Kidney epithelial cell (primary cell): ENCODE data around the gene NT5DC3. TPM values are rescaled to one million over a fixed set of nuclear protein-coding genes. Genes with fewer than 3 reads are reported as not detected.

Experiments
- DNase-seq: peaks from one replicate; pipeline ENCODE4 v3.0.0-alpha.2; 2010; ENCODE audit warnings: low read depth
- H3K27me3 ChIP-seq: 2 replicates; pipeline ENCODE4 v1.6.0; 2011; ENCODE audit warnings: low read length; ENCODE audit not compliant: control insufficient read depth, insufficient read depth
- H3K36me3 ChIP-seq: 2 replicates; pipeline ENCODE4 v1.5.1; 2011; ENCODE audit warnings: low read length; ENCODE audit not compliant: control insufficient read depth, insufficient read depth
- H3K4me3 ChIP-seq: 2 replicates; pipeline ENCODE4 v1.5.1; 2011; ENCODE audit warnings: low read depth, mild to moderate bottlenecking, control low read depth, low read length
- total RNA-seq: library from RNA; depleted of rRNA; stranded (reverse); fragments of >200 nt; gene quantifications from 2 replicates; pipeline ENCODE4 v1.2.3, GENCODE V29; 2015
- TF ChIP-seq, protein P1 (sequence below): IDR thresholded peaks from 2 replicates; pipeline ENCODE4 v1.5.1; 2011; ENCODE audit warnings: mild to moderate bottlenecking, moderate library complexity, low read length, control low read depth, inconsistent platforms; ENCODE audit not compliant: insufficient read depth, poor library complexity, severe bottlenecking

The NT5DC3 gene
- total RNA-seq, 1 donor from 2014 or later, result 17.0 TPM

DNA sequence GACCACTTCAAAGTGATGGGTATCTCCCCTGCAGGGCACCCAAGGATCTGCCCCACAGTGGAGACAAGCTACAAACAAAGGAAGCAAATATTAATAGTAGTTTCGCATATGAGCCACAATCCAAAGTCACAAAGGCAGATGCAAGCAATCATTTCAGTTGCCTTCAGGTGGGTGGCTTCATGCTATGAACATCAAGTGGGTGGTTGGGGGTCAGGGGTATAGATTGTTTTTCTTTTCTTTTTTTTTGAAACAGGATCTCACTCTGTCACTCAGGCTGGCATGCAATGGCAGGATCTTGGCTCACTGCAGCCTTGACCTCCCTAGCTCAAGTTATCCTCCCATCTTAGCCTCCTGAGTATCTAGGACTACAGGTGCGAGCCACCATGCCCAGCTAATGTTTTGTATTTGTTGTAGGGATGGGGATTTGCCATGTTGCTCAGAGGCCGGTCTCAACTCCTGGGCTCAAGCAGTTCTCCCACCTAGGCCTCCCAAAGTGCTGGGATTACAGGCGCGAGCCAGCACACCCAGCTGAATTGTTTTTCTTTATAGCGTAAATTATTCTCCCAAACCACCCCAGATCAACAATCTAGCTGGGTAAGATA lies 13.4 kb upstream of the NT5DC3 start:
- no peak for DNase-seq
- TF ChIP-seq, protein P1, sequence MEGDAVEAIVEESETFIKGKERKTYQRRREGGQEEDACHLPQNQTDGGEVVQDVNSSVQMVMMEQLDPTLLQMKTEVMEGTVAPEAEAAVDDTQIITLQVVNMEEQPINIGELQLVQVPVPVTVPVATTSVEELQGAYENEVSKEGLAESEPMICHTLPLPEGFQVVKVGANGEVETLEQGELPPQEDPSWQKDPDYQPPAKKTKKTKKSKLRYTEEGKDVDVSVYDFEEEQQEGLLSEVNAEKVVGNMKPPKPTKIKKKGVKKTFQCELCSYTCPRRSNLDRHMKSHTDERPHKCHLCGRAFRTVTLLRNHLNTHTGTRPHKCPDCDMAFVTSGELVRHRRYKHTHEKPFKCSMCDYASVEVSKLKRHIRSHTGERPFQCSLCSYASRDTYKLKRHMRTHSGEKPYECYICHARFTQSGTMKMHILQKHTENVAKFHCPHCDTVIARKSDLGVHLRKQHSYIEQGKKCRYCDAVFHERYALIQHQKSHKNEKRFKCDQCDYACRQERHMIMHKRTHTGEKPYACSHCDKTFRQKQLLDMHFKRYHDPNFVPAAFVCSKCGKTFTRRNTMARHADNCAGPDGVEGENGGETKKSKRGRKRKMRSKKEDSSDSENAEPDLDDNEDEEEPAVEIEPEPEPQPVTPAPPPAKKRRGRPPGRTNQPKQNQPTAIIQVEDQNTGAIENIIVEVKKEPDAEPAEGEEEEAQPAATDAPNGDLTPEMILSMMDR, result no peak
- no peaks in the 10 kb centered on the region for H3K27me3 ChIP-seq
- no peaks in the 10 kb centered on the region for H3K36me3 ChIP-seq
- no peak overlapping the region for H3K4me3 ChIP-seq

- H3K27me3 ChIP-seq, result no peaks in the 10 kb centered on the region
- H3K4me3 ChIP-seq, result no peak overlapping the region
- DNase-seq, result no peak
- no peaks in the 10 kb centered on the region for H3K36me3 ChIP-seq
- TF ChIP-seq, protein P1, result no peak
Measured at GRCh38 chr12:103852498-103852997, 11.5 kb upstream of the NT5DC3 start.

DNA sequence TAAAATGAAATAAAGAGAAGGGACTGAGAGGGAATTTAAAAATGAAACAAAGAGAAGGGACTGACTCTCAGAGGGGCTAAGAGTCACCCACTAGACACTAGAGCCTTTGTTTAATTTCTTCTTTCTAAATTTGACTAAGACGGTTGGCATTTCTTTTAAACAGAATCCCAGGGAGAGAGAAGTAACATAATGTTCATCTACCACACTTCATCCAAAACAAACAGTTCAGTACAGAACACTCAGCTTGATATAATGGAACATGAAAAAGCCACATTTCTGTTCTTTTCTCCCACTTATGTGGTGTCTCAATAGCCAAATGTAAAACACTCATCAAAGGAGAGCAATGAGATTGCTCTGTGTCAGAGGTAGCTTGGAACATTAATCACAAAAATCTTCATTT lies 10.1 kb upstream of the NT5DC3 start:
- DNase-seq, result no peak
- TF ChIP-seq, protein P1, result no peak
- no peaks in the 10 kb centered on the region for H3K27me3 ChIP-seq
- H3K4me3 ChIP-seq, result no peak overlapping the region
- H3K36me3 ChIP-seq, result no peaks in the 10 kb centered on the region

DNA sequence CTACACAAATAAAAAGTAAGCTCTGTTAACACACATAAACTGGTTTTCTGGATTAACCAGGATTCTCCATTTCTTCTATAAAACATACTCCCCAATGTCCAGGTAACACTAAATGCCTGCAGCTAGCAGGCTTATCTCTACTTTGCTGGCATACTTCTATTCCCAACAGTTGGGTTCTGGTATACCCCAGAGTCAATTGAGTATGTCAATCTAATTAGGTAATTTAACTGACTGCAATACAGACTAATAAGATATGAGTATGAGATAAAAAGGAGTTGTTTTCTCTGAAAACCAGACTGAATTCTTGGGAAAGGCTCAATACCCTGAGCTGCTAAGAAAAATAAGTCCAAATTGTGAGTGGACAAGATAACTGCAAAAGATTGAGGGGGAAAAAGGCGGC lies 9.4 kb upstream of the NT5DC3 start:
- Histone ChIP-seq H3K4me3 (no peak overlapping the region), H3K27me3 (no peaks in the 10 kb centered on the region), H3K36me3 (no peaks in the 10 kb centered on the region)
- DNase-seq, result no peak
- TF ChIP-seq, protein P1, result no peak

- TF ChIP-seq, protein P1, result no peak
- H3K27me3 ChIP-seq, result no peaks in the 10 kb centered on the region
- H3K36me3 ChIP-seq, result no peaks in the 10 kb centered on the region
- DNase-seq, result no peak
- H3K4me3 ChIP-seq, result no peak overlapping the region
Measured at GRCh38 chr12:103848917-103849491, 8.0 kb upstream of the NT5DC3 start.

DNA sequence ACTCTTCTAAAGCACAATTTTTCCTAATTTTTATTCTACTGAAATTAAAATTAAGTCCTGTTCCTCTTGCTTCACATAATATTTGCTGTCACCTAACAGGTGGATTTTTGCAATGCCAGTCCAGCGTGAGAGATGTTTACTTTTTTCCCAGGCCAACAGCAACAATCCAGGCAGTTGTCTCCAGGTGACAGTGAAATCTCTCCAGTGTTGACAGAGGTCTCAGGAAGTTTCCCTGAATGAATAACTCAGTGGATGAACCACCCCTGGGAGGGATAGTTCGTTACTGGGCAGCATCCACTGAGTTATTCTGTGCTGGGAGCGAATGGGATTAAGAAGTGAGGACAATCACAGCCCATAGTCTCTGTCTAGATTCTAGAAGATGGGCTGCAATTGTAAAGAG lies 7.1 kb upstream of the NT5DC3 start:
- TF ChIP-seq, protein P1, result no peak
- DNase-seq, result no peak

More for the DNA sequence above, 7.1 kb upstream of the NT5DC3 start:
- Histone ChIP-seq H3K36me3 (no peaks in the 10 kb centered on the region), H3K27me3 (no peaks in the 10 kb centered on the region), H3K4me3 (no peak overlapping the region)
